ENCODE measurements around the gene EIF1B.
"Not testable (repeated sequence)": the region's sequence is repeated elsewhere in the genome, so short reads cannot be mapped to it uniquely, and the experiment has no call there.

Gene EIF1B
- 25.8 to 25.9 reads per million in 2 donors for total RNA-seq

DNA sequence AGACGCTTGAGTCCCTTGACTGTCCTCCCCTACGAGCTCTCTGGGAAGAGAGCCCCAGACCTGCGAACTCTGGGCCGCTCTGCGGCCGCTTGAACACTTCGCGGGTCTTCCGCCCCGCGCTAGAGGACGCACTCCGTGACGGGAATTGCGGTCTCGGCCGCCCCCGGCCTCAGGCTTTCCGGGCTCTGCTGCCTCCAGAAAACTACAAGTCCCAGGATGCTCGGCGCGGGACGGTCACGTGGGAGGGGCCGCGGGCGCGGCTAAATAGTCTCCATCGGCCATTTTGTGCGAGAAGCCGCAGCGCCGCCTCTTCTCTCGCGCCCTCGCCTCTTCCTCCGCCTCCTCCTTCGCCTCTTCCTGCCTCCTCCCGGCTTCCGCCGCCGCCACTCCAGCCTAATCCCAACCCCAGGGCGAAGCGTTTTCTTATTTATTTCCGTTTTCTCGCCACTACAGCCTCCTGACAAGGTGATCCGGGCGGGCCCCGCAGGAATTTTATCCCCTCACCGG, at the start of gene EIF1B:
EIF1B (plus strand) TSS at position 290 of the 507 bp plus-strand sequence. CDS start 235 bp downstream, outside the sequence.
- DNase-seq: peak; percentile 95 to 99 (median 97)

DNA sequence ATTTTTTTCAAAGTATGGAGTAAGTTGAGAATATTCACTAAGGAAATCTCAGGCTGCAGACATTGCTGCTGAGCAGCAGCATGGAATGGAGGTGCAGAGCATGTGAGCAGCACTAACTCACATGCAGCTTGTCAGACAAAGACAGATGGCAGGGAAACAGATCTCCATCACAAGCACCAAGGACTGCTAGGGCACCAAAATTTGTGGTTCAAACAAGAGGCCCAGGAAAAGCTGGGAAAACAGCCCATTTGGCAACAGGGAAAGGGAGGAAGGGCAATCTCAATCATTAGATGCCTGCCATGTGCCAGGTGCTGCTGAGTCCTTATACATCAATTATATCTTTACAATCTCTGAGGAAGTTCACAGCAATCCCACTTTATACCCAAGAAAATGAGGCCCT, 47.2 kb upstream of the EIF1B start:
- DNase-seq: no peak

DNA sequence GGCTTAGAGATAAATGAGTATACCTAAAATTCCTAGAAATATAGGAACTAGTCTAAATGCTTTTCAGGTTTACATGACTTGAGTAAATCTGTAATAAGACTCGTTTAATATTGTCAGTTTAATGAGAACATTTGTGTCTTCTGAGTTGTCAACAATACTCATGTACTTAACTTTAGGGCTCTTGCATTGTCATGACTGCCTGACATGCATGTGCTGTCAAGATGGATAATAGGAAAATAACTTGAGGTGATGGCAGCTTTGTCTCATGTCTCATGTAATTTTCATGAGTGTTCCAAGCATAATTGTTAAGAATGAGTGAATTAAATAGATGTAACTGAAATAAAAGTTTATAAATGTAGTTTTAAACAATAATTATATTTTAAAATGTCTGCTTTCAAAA, 45.1 kb upstream of the EIF1B start:
- DNase-seq: no peak

- DNase-seq: no peak
Observed at GRCh38 chr3:40265181-40265580, 44.3 kb upstream of the EIF1B start.

DNA sequence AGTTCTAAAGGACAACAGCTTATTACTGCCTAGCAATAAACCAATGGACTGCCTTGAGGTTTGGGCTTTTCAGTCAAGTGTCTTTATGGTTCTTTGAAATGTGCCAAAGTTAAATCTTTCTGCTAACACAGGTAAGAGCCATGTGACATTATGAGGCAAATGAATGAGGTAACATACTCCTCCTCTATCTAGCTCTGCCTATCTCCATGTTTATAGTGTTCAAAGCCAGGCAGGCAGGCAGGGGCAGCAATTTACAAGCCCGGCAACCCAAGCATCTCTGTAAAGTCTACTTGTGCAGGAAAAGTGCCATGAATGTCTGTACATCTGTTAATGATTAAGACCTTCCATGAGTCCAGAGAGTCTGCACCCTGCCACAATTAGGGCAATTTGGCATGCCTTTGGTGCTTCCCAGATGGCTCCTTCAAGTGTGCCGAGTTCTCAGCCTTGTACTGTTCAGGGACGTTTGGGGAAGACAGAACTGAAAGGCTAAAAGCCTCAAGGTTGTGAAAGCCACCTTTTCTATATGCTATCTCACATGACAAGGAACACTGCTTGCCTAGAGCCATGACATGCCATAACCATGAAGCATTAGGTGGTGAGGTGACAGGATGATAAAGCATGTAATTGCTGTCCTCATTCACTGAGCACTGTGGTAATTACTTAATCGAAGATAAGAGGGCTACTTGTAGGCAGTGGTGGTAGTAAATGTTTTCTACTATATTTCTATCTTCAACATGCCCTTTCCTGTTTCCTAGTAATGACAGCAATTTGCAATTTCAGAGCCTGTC, 41.4 kb upstream of the EIF1B start:
- no peak for DNase-seq

DNA sequence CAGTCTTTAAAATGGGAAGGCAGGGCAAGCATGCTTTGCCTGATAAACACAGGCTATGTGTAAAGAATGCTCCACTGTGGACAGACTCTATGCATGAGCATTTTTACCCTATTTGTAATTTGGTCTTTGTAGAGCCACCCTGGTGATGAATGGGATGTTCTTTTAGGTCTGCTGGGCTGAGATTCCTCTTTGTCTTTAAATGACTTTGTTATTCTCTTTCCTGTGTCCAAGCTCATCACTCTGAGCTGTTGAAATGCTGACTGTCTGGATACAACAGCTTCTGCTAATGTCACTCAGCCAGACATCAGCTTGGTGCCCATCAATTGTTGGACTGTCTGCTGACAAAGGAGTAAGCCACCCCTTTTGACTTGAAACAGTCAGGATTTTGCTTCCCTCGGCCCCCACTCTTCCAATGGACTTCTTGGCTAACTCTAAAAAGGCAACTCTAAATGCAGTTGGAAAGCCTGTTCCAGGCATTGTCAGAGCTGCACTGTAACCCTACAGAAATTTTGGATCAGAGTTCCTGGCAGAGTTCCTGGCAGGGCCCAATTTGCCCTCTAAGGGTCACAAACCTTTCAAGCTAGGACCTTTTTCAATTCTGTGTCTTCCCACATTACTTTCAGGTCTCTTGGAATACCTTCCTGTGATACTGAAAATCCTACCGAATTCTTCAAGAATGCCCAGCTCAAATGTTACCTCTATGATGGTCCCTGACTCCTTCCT, 40.5 kb upstream of the EIF1B start:
- no peak for DNase-seq

- no peak for DNase-seq
Observed at GRCh38 chr3:40278791-40279190, 30.7 kb upstream of the EIF1B start.

GRCh38 chr3:40281995-40282394, 27.5 kb upstream of the EIF1B start:
- DNase-seq: no peak

- DNase-seq: not testable (repeated sequence)
Observed at GRCh38 chr3:40283057-40283456, 26.4 kb upstream of the EIF1B start.

DNA sequence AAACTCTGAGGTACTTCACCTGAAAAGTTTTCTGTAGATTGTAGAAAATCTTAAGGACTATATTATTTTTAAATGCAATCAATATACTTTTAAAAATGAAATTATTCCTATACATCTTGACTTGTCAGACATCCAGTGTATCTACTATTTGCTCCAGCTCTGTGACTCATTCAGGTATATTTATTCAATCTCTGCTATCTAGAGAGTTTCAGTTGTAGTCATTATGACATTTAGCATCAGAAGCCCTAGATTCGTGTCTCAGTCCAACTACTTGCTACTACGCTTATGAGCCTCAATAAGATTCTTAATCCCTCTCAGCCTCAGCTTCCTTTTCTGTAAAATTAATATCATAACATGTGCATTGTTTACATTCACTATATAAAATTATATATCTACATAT, 22.3 kb upstream of the EIF1B start:
- peak in 1 of 5 experiments; percentile 28 for DNase-seq

DNA sequence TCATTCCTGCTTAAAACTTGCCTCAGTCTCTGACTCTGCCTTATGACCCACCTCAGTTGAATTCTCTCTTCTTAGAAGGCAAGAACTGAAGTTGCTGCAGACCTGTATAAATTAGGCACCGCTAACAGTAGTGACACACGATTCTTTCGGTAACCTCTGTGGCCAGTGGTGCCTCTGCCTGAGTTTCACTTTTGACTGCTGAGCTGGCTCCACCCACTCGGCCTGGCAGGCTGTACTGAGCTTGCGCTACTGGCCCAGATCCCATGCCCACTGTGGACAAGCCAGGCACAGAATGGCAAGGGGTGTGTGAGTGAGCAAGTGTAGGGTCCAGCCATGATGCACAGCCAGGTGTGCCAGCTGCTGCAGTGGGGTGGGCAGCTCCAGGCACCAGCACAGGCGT, 19.1 kb upstream of the EIF1B start:
- peak in 2 of 5 experiments; percentile 9 to 33 for DNase-seq

- no peak for DNase-seq
Observed at GRCh38 chr3:40291471-40291870, 18.0 kb upstream of the EIF1B start.

- DNase-seq: no peak
Observed at GRCh38 chr3:40292637-40293349, 16.7 kb upstream of the EIF1B start.

- no peak for DNase-seq
Observed at GRCh38 chr3:40294434-40294833, 15.1 kb upstream of the EIF1B start.

DNA sequence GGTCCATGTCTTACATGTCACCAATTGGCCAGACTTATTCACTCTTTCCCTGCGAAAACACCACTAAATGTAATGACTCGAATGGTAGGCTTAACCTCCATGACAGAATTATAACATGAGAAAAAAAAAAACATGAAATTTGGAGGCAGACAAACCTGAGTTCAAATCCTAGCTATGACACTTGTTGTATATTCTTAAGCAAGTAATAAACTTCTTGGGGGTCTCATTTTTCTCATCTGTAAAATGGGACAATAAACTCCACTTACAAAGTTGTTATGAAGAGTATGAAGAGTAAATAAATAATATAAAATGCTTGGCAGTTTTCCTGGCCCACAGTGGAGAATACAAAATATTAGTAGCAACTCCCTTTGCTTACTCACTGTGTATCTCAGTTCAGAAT, 11.4 kb upstream of the EIF1B start:
- no peak for DNase-seq

GRCh38 chr3:40299130-40299720, 10.3 kb upstream of the EIF1B start:
- DNase-seq: no peak

- DNase-seq: no peak
Observed at GRCh38 chr3:40299721-40300335, 9.7 kb upstream of the EIF1B start.

GRCh38 chr3:40302784-40303183, 6.7 kb upstream of the EIF1B start:
- DNase-seq: no peak

GRCh38 chr3:40304352-40304751, 5.2 kb upstream of the EIF1B start:
- DNase-seq: no peak

DNA sequence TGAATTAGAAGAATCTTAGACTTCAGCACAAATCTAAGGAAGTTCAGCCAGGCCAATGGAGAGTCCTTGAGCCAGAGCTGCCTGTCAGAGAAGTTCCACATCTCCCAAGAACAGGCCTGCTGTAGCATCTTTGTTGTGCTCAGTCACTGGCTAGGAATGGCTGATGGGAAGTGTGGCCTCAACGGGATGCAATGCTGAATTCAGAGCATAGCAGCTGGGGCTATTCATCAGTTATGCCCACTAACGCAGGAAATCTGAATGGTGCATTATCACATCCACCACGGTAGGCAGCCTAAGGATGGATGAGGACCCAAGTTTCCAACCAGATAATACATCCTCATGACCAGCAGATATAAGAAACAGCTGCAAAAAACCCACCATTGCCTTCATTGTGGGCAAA, 3.2 kb upstream of the EIF1B start:
- DNase-seq: no peak

- DNase-seq: no peak
Observed at GRCh38 chr3:40307176-40307575, 2.3 kb upstream of the EIF1B start.

DNA sequence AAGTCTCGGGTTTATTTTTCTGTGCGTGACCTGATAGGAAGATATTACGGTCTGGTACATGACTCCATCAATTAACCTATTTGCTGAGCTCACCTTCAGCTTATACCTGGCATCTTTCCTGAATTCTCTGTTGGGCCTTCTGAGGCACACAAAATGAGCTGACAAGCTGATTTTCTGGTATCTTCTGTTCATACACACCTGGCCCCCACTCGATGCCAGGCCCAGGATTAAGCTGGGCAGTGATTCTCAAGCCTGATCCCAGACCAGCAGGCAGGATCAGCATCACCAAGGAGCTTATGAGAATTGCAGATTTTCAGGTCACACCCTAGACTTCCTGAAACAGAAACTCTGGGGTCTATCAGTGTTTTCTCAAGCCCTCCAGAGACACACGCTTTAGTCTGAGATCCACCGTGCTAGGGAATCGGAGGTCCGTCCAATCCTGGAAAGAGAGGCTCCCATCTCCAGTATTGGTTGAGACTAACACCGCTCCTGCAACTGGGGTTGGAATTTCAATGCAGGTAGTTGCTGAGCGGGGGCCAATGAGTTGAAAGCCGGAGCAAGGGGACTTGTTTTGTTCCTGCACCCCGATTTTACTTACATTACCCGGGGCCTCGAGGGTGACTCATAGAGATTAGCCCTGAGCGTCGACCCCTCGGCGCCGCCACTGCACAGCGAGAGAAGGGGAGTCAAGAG, 636 bp upstream of the EIF1B start:
- DNase-seq: no peak
